ENCODE data around the gene POLR1B. TPM values are rescaled to one million over a fixed set of nuclear protein-coding genes. Genes with fewer than 3 reads are reported as not detected.
A peak's percentile ranks its signal among the peaks of the same experiment; 100 is the strongest.
"Not testable (repeated sequence)": the region's sequence is repeated elsewhere in the genome, so short reads cannot be mapped to it uniquely, and the experiment has no call there.

POLR1B gene
- total RNA-seq, 1 donor from 2014 or later, result 16.8 TPM

GRCh38 chr2:112542984-112543661 lies 858 bp downstream of the POLR1B start:
- peak; percentile 41 for DNase-seq

- no peak for DNase-seq
Measured at GRCh38 chr2:112547333-112547732, 5.1 kb downstream of the POLR1B start.

- DNase-seq, result no peak
Measured at GRCh38 chr2:112548980-112549379, 6.7 kb downstream of the POLR1B start.

- DNase-seq, result no peak
Measured at GRCh38 chr2:112566104-112566503, 23.8 kb downstream of the POLR1B start.

- not testable (repeated sequence) for DNase-seq
Measured at GRCh38 chr2:112566508-112566907, 24.2 kb downstream of the POLR1B start.

- DNase-seq, result no peak
Measured at GRCh38 chr2:112572005-112572404, 29.7 kb downstream of the POLR1B start.

GRCh38 chr2:112577756-112578155 lies 35.5 kb downstream of the POLR1B start:
- peak; percentile 5 for DNase-seq

- DNase-seq, result peak; percentile 75
Measured at GRCh38 chr2:112579241-112579640, 37.0 kb downstream of the POLR1B start.

- DNase-seq, result no peak
Measured at GRCh38 chr2:112580084-112580483, 37.8 kb downstream of the POLR1B start.

- DNase-seq, result peak; percentile 73
Measured at GRCh38 chr2:112582314-112582746, 40.1 kb downstream of the POLR1B start.

- peak; percentile 35 for DNase-seq
Measured at GRCh38 chr2:112583497-112584133, 41.4 kb downstream of the POLR1B start.

- DNase-seq, result peak; percentile 97
Measured at GRCh38 chr2:112584134-112584890, 42.0 kb downstream of the POLR1B start, which contains the start of gene CHCHD5. TSS of gene CHCHD5 (plus strand) at chr2:112584609. CDS start at chr2:112584648, 39 bp downstream.

GRCh38 chr2:112584891-112585250 lies 42.6 kb downstream of the POLR1B start:
- DNase-seq, result no peak

GRCh38 chr2:112585400-112585799 lies 43.1 kb downstream of the POLR1B start:
- no peak for DNase-seq

- no peak for DNase-seq
Measured at GRCh38 chr2:112585873-112586464, 43.7 kb downstream of the POLR1B start.

GRCh38 chr2:112588611-112589045 lies 46.4 kb downstream of the POLR1B start:
- peak; percentile 71 for DNase-seq

- no peak for DNase-seq
Measured at GRCh38 chr2:112591413-112591812, 49.1 kb downstream of the POLR1B start.

- DNase-seq, result no peak
Measured at GRCh38 chr2:112593736-112594135, 51.5 kb downstream of the POLR1B start.

- DNase-seq, result no peak
Measured at GRCh38 chr2:112597537-112598322, 55.5 kb downstream of the POLR1B start.

GRCh38 chr2:112600634-112601033 lies 58.4 kb downstream of the POLR1B start:
- no peak for DNase-seq

GRCh38 chr2:112601754-112602153 lies 59.5 kb downstream of the POLR1B start:
- DNase-seq, result no peak

GRCh38 chr2:112602917-112603316 lies 60.7 kb downstream of the POLR1B start:
- DNase-seq, result no peak

Data from dermis blood vessel endothelial cell (primary cell).